MM.1S (cell line): Measurements from ENCODE around the gene YJEFN3.

Experiments
- CTCF ChIP-seq: fragments of 300-600 bp; sonication (generic); IDR thresholded peaks from 2 replicates; pipeline ENCODE4 v1.5.1; 2016; ENCODE audit warnings: antibody characterized with exemption, low read length, mixed read lengths
- EZH2 ChIP-seq: fragments of 300-600 bp; sonication (generic); optimal IDR thresholded peaks from 2 replicates; pipeline ENCODE3; 2017; ENCODE audit warnings: low read depth, mild to moderate bottlenecking, antibody characterized with exemption, low read length, mixed read lengths

- TF ChIP-seq CTCF (no peak), EZH2 (no peak)
Observed at GRCh38 chr19:19507354-19507753, 21.4 kb upstream of the YJEFN3 start.
